ENCODE measurements around the gene MSH5. TPM values are rescaled to one million over a fixed set of nuclear protein-coding genes. Genes with fewer than 3 reads are reported as not detected.
"Not testable (repeated sequence)": the region's sequence is repeated elsewhere in the genome, so short reads cannot be mapped to it uniquely, and the experiment has no call there.

Gene MSH5
- total RNA-seq (2014; rRNA removed; shearing (Covaris generic)), result 18.6 and 19.8 TPM in 2 replicates
- polyA plus RNA-seq (2014; cell fraction: nucleus; rRNA removed), result 129 and 153 TPM in 2 replicates

DNA sequence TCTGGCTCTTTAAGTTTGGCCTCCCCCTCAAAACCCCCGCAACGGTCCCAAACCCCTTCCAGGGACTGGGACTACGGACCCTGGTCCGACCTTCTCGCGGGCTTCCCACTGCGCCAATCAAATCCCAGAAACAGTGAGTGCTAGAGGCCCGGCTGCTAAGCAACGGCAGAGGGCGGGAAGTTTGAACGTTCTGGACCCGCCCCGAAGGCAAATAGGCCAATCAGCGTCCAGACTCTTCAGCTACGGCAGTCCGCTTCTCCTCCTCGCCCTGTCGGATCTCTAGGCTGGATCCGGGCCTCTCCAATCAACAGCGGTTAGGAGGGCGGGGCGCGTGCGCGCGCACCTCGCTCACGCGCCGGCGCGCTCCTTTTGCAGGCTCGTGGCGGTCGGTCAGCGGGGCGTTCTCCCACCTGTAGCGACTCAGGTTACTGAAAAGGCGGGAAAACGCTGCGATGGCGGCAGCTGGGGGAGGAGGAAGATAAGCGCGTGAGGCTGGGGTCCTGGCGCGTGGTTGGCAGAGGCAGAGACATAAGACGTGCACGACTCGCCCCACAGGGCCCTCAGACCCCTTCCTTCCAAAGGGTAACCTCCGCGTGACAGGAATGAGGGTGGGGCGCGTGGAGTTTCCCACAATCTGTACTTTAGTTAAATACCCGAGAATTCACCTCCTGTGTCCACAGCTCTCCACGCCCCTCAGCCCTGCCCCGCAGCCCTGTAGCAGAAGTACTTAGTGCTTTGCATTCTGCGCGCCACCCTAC lies at the start of gene MSH5:
Gene MSH5 (plus strand): TSS at position 367 of the 758 bp plus-strand sequence. CDS start 462 bp downstream, outside the sequence.
- peak; percentile 97 for DNase-seq (ENCODE audit: extremely low read depth, low read depth)

DNA sequence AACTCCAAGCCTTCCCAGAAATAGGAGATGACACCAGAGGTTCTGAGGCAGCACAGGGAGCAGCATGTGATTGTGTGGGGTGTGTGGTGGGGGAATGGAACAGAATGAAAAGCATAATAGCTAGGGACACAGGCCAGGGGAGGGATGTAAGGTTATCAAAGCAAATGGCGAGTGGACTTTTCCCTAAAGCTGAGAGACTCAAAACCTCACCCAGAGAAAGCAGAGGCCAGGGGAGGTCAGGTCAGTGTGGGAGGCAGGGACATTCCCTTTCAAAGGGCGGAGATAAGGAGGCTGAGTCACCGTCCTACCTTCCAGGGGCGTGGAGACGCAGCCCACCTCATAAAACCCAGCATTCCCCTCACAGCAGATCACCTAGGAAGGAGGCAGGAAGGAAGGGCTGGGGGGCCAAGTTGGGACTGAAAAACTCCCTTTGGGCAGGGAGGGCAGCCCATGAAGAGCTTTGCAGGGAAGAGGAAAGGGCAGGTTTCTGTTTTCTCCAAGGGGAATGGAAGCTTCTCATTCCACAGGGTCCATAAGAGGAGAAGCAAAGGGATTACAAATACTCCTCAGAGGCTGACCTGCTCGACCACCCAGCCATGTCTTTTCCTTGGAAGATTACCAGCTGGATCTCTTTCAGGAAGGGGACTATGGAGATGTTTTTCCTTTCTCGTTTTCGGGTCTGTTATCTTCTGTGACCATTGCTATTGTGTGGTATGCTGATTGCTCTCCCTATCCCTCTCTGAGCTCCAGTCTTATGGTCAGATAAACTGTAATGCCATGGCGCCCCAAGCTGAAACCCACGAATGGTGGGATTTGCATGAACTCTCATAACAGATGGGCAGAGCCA lies 49.4 kb upstream of the MSH5 start:
- no peak for DNase-seq (ENCODE audit: extremely low read depth, low read depth)

GRCh38 chr6:31691078-31691463 lies 48.7 kb upstream of the MSH5 start:
- no peak for DNase-seq (ENCODE audit: extremely low read depth, low read depth)

- DNase-seq (ENCODE audit: extremely low read depth, low read depth), result no peak
These were observed 48.2 kb upstream of the MSH5 start for GRCh38 chr6:31691564-31692108.

GRCh38 chr6:31692353-31692752 lies 47.5 kb upstream of the MSH5 start:
- DNase-seq (ENCODE audit: extremely low read depth, low read depth), result no peak

- DNase-seq (ENCODE audit: extremely low read depth, low read depth), result no peak
These were observed 46.9 kb upstream of the MSH5 start for GRCh38 chr6:31692886-31693285.

GRCh38 chr6:31693535-31693934 lies 46.3 kb upstream of the MSH5 start:
- DNase-seq (ENCODE audit: extremely low read depth, low read depth), result no peak

- no peak for DNase-seq (ENCODE audit: extremely low read depth, low read depth)
These were observed 42.2 kb upstream of the MSH5 start for GRCh38 chr6:31697555-31697954.

DNA sequence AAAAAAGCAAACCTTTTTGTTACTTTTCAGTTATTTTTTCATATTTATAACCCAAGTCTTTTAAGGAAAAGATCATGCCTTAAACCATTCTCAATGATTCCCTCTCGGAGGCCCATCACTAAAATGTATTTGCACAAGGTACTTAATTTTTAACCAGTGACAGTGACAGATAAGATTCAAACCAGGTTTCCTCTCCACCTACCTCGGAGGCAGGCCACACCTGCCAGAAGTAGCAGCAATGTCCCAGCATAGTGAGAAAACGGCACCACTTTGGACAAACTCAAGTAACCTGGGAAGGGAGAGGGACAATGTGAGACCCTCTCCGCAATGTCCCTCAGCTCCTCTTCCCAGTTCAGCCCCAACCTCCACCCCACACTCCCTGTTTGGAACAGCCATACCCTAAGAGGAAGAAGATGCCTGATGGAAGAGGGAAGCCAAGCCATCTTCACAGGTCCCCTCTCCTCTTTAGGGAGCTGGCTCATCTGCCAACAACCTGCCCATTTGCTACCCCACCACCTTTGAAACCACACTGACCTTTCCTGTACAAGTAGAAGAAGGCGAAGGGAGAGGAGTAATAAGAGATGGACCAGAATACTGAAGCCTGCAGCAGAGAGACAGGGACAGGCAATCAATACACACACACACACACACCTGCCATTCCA lies 38.9 kb upstream of the MSH5 start:
- DNase-seq (ENCODE audit: extremely low read depth, low read depth), result no peak

DNA sequence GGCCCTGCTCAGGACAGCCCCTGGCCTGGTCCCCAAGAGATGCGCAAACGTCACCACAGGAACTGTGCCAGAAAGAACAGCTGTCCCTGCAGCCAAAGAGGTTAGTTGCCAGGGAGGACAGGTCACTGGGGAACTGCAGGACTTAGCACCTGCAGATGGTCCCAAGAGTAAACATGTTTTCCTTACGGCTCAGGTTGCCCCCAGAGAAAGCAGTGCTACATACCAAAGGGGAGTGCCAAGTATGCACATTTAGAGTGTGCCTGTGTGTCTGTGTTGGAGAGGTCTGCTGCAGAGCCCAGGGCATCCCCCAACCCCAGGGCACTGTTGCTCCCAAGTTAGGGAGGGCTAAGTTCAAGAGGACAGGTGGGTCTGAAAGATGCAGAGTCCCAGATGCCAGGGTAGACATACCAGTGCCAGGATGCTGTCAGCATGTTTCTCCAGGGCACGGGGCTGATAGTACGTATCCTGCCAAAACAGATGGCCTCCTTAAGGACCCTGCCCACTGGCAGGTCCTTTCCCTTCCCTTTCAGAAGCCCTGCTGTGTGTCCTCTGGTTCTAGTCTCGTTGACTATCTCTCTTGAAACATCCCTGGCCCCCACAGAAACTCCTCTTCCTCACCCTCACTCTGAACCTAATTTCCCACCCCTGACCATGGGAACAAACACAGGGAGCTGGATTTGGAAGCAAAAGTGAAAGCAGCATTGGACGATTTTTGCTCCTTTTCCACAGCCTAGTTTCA lies 38.0 kb upstream of the MSH5 start:
- no peak for DNase-seq (ENCODE audit: extremely low read depth, low read depth)

- no peak for DNase-seq (ENCODE audit: extremely low read depth, low read depth)
These were observed 37.4 kb upstream of the MSH5 start for GRCh38 chr6:31702405-31702818.

- peak; percentile 95 for DNase-seq (ENCODE audit: extremely low read depth, low read depth)
These were observed 36.7 kb upstream of the MSH5 start, which contains the start of gene ABHD16A for GRCh38 chr6:31702819-31703716. ABHD16A (minus strand) TSS chr6:31703324; CDS start chr6:31703281, 43 bp downstream.

DNA sequence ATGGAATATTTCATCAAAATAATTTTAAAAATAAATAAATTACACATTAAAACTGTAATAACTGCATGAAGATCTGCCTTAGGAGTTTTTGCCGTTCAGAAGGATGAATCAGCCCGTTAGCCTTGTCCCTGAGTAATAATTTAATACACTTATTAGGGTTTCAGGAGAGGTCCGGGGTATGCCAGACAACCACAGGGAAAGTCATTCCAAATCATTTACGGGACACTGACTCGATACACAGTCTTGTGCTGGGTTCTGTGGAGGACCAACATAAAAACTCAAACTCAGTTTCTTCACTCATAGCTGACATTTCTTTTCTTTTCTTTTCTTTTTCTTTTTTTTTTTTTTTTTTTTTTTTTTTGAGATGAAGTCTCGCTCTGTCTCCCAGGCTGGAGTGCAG lies 33.9 kb upstream of the MSH5 start:
- no peak for DNase-seq (ENCODE audit: extremely low read depth, low read depth)

- no peak for DNase-seq (ENCODE audit: extremely low read depth, low read depth)
These were observed 33.2 kb upstream of the MSH5 start, which contains the start of gene LY6G6F for GRCh38 chr6:31706599-31706998. LY6G6F (plus strand) TSS chr6:31706866; CDS start chr6:31706907, 41 bp downstream.

DNA sequence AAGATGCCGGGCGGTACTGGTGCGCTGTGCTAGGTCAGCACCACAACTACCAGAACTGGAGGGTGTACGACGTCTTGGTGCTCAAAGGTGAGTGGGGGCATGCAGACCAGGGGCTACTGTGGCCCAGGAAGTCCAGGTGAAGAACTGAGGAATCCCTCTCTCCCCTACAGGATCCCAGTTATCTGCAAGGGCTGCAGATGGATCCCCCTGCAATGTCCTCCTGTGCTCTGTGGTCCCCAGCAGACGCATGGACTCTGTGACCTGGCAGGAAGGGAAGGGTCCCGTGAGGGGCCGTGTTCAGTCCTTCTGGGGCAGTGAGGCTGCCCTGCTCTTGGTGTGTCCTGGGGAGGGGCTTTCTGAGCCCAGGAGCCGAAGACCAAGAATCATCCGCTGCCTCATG lies 32.1 kb upstream of the MSH5 start:
- no peak for DNase-seq (ENCODE audit: extremely low read depth, low read depth)

DNA sequence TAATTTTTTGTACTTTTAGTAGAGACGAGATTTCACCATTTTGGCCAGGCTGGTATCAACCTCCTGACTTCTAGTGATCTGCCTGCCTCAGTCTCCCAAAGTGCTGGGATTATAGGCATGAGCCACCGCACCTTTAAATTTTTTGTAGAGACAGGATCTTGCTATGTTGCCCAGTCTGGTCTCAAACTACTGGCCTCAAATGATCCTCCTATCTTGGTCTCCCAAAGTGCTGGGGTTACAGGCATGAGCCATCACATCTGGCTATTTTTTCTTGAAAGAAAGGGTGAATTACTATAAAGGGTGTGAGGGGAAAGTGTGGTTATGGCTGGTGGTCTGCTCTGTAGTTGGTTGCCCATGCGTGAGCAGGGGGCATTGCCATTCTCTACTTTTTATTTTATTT lies 31.6 kb upstream of the MSH5 start:
- no peak for DNase-seq (ENCODE audit: extremely low read depth, low read depth)

DNA sequence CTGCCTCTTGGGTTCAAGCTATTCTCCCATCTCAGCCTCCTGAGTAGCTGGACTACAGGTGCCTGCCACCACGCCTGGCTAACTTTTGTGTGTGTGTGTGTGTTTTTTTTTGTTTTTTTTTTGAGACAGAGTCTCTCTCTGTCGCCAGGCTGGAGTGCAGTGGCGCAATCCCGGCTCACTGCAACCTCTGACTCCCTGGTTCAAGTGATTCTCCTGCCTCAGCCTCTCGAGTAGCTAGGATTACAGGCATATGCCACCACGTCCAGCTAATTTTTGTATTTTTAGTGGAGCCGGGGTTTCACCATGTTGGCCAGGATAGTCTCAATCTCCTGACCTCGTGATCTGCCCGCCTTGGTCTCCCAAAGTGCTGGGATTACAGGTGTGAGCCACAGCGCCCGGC lies 30.6 kb upstream of the MSH5 start:
- not testable (repeated sequence) for DNase-seq (ENCODE audit: extremely low read depth, low read depth)

GRCh38 chr6:31710523-31711219 lies 29.1 kb upstream of the MSH5 start:
- no peak for DNase-seq (ENCODE audit: extremely low read depth, low read depth)
